ENCODE results near the gene KIAA1217.

Gene KIAA1217

GRCh38 chr10:24209946-24210491 lies 1.1 kb downstream of the KIAA1217 start:
- DNase-seq, result no peak

- no peak for DNase-seq
Measured at GRCh38 chr10:24210501-24210900, 1.6 kb downstream of the KIAA1217 start.

GRCh38 chr10:24213266-24213665 lies 4.3 kb downstream of the KIAA1217 start:
- no peak for DNase-seq

GRCh38 chr10:24213881-24214280 lies 4.9 kb downstream of the KIAA1217 start:
- no peak for DNase-seq

- DNase-seq, result no peak
Measured at GRCh38 chr10:24214762-24215161, 5.8 kb downstream of the KIAA1217 start.

- no peak for DNase-seq
Measured at GRCh38 chr10:24215196-24215595, 6.3 kb downstream of the KIAA1217 start.

GRCh38 chr10:24215603-24216002 lies 6.7 kb downstream of the KIAA1217 start:
- DNase-seq, result no peak

GRCh38 chr10:24219963-24220362 lies 11.0 kb downstream of the KIAA1217 start:
- no peak for DNase-seq

- DNase-seq, result no peak
Measured at GRCh38 chr10:24223341-24223740, 14.4 kb downstream of the KIAA1217 start.

- DNase-seq, result no peak
Measured at GRCh38 chr10:24223953-24224352, 15.0 kb downstream of the KIAA1217 start.

- no peak for DNase-seq
Measured at GRCh38 chr10:24228642-24229041, 19.7 kb downstream of the KIAA1217 start.

GRCh38 chr10:24229909-24230308 lies 21.0 kb downstream of the KIAA1217 start:
- DNase-seq, result no peak

GRCh38 chr10:24231200-24231599 lies 22.3 kb downstream of the KIAA1217 start:
- no peak for DNase-seq

- DNase-seq, result no peak
Measured at GRCh38 chr10:24234784-24235183, 25.8 kb downstream of the KIAA1217 start.

- DNase-seq, result no peak
Measured at GRCh38 chr10:24235471-24235870, 26.5 kb downstream of the KIAA1217 start.

GRCh38 chr10:24237801-24238395 lies 29.0 kb downstream of the KIAA1217 start:
- DNase-seq, result no peak

GRCh38 chr10:24238519-24239247 lies 29.7 kb downstream of the KIAA1217 start:
- DNase-seq, result no peak

- no peak for DNase-seq
Measured at GRCh38 chr10:24239289-24240040, 30.5 kb downstream of the KIAA1217 start.

- DNase-seq, result no peak
Measured at GRCh38 chr10:24240041-24240751, 31.3 kb downstream of the KIAA1217 start.

- DNase-seq, result no peak
Measured at GRCh38 chr10:24241536-24242040, 32.6 kb downstream of the KIAA1217 start.

- no peak for DNase-seq
Measured at GRCh38 chr10:24242562-24242961, 33.6 kb downstream of the KIAA1217 start.

- no peak for DNase-seq
Measured at GRCh38 chr10:24246365-24246764, 37.4 kb downstream of the KIAA1217 start.

- DNase-seq, result no peak
Measured at GRCh38 chr10:24247841-24248240, 38.9 kb downstream of the KIAA1217 start.

Measured in KG1 (cell line).